ENCODE measurements around the gene ATXN1L.
"Not testable (repeated sequence)": the region's sequence is repeated elsewhere in the genome, so short reads cannot be mapped to it uniquely, and the experiment has no call there.

The ATXN1L gene, protein sequence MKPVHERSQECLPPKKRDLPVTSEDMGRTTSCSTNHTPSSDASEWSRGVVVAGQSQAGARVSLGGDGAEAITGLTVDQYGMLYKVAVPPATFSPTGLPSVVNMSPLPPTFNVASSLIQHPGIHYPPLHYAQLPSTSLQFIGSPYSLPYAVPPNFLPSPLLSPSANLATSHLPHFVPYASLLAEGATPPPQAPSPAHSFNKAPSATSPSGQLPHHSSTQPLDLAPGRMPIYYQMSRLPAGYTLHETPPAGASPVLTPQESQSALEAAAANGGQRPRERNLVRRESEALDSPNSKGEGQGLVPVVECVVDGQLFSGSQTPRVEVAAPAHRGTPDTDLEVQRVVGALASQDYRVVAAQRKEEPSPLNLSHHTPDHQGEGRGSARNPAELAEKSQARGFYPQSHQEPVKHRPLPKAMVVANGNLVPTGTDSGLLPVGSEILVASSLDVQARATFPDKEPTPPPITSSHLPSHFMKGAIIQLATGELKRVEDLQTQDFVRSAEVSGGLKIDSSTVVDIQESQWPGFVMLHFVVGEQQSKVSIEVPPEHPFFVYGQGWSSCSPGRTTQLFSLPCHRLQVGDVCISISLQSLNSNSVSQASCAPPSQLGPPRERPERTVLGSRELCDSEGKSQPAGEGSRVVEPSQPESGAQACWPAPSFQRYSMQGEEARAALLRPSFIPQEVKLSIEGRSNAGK

GRCh38 chr16:71845639-71846430, at the start of gene ATXN1L:
ATXN1L (plus strand) TSS chr16:71845976; CDS start chr16:71849741, 3,765 bp downstream.
- TF ChIP-seq, protein P1, sequence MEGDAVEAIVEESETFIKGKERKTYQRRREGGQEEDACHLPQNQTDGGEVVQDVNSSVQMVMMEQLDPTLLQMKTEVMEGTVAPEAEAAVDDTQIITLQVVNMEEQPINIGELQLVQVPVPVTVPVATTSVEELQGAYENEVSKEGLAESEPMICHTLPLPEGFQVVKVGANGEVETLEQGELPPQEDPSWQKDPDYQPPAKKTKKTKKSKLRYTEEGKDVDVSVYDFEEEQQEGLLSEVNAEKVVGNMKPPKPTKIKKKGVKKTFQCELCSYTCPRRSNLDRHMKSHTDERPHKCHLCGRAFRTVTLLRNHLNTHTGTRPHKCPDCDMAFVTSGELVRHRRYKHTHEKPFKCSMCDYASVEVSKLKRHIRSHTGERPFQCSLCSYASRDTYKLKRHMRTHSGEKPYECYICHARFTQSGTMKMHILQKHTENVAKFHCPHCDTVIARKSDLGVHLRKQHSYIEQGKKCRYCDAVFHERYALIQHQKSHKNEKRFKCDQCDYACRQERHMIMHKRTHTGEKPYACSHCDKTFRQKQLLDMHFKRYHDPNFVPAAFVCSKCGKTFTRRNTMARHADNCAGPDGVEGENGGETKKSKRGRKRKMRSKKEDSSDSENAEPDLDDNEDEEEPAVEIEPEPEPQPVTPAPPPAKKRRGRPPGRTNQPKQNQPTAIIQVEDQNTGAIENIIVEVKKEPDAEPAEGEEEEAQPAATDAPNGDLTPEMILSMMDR (IDR thresholded peaks at IDR 0.05; ENCODE audit: low read depth, low read length) = no peak
- peak within 1 kb of the TSS; percentile 99 for H3K4me3 ChIP-seq (ENCODE audit: low read depth, low read length)

DNA sequence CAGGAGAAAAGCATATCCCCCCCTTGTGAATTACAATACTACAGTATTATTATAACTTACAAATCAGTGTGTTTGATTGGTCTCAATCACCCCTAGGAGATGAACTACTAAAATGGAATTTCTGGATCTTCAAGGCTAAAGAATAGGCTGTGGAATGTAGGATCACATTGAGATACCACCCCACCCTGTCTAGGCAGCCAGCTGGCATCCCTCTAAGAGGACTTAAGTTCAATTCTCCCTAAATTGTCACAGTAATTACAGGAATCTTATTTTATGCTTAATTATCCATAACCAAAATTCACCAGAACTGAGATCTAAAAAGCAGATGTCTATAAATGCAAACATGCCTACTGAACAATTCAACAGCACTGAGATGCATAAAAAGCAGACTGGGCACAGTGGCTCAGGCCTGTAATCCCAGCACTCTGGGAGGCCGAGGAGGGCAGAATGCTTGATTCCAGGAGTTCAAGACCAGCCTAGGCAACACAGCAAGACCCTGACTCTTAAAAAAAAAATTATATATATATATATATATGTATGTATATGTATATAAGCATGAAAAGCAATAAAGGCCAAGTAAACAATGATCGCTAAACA, 49.2 kb upstream of the ATXN1L start:
- H3K4me3 ChIP-seq (ENCODE audit: low read depth, low read length) = no peak overlapping the region
- TF ChIP-seq, protein P1 (IDR thresholded peaks at IDR 0.05; ENCODE audit: low read depth, low read length) = no peak

DNA sequence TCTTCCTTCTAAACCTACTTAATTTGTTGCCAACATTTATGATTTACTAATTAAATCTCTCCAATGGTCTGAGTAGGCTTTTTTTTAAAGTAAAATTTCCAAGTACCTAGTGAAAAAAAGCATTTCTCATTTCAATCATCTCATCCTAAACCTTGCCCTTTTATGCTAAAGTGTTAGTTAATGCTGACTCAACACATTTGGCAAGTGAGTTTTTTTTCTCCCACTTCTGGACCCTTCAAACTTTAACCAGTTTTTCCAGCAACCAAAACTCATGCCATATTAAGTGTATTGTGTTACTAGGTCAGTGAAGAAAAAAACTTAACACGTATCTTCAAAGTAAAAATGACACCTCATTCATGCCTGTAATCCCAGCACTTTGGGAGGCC, 42.5 kb upstream of the ATXN1L start:
- TF ChIP-seq, protein P1 (IDR thresholded peaks at IDR 0.05; ENCODE audit: low read depth, low read length) = no peak

DNA sequence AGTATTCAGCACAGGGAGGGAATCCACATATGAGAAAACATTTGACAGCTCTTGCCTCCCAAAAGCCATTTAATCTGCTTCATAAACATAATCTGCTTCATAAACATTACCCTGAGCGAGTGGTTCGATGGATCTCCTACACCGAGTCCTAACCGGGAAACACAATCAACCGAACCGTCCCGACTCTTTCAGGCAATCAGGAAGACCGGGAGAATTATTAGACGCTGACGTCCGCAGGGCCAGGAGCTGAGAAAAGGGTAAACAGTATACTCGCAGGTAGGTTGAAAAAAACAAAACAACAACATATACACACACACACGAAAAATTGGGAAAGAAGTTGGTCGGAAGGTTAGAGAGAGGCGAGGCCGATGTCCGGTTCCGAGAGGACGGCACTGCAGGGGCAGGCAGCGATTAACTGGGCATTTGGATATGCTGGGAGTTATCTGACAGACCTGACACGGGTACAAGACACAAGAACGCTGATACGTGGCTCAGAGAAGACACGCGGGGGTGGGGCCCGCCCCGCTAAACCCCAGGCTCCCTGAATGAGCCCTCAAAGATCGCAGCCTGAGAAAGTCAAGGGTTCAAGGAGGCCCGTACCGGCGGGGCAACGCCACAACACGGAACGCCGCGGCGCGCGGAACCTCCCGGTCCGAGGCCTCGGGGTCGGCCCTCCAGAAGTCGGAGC, 37.7 kb upstream of the ATXN1L start:
- H3K4me3 ChIP-seq (ENCODE audit: low read depth, low read length) = peak overlapping the region; percentile 98
- TF ChIP-seq, protein P1 (IDR thresholded peaks at IDR 0.05; ENCODE audit: low read depth, low read length) = no peak

More for the DNA sequence above, 42.5 kb upstream of the ATXN1L start:
- no peak overlapping the region for H3K4me3 ChIP-seq (ENCODE audit: low read depth, low read length)

- peak within 1 kb of the TSS; percentile 98 for H3K4me3 ChIP-seq (ENCODE audit: low read depth, low read length)
- TF ChIP-seq, protein P1 (IDR thresholded peaks at IDR 0.05; ENCODE audit: low read depth, low read length) = no peak
Measured at GRCh38 chr16:71808593-71809459, 37.0 kb upstream of the ATXN1L start, which contains the start of gene AP1G1. AP1G1 (minus strand) TSS chr16:71808834; CDS start chr16:71789479, 19,355 bp downstream.

DNA sequence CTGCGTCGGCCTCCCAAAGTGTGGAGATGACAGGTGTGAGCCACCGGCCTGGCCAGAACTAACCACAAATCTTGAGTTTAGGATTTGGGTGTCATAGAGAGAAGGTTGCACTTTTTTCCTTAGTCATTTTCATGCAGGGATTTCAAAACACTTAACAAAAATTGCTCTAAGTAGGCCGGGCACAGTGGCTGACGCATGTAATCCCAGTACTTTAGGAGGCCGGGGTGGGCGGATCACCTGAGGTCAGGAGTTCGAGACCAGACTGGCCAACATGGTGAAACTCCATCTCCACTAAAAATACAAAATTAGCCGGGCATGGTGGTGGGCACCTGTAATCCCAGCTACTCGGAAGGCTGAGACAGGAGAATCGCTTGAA, 35.6 kb upstream of the ATXN1L start:
- not testable (repeated sequence) for H3K4me3 ChIP-seq (ENCODE audit: low read depth, low read length)
